ENCODE measurements around the gene GPHA2.

GRCh38 chr11:64974124-64974523 is 38.4 kb upstream of the GPHA2 start:
- TF ChIP-seq POLR2A (IDR thresholded peaks at IDR 0.05) (no peak), CTCF (IDR thresholded peaks at IDR 0.05) (no peak)

Measured in uterus (tissue), 2 donors.